ENCODE data around the gene ASF1B. TPM values are rescaled to one million over a fixed set of nuclear protein-coding genes. Genes with fewer than 3 reads are reported as not detected.

ASF1B gene
- total RNA-seq (2021; ENCODE audit: unreplicated experiment): 78.1 TPM
- polyA plus RNA-seq (2012): 82.2 and 87.0 TPM in 2 replicates
- percentile 68 among the genes with signal in this experiment for Bru-seq, nascent RNA
- BruChase-seq, experiment 1, labeled RNA remaining after a 6-hour chase: percentile 83 among the genes with signal in this experiment
- BruChase-seq, experiment 2, labeled RNA remaining after a 2-hour chase: percentile 75 among the genes with signal in this experiment
- long read RNA-seq, transcript ASF1B-201 (4 exons, 2,059 nt): major isoform, 152 of 171 reads
- long read RNA-seq, partial matches to known transcripts: 3 of 171 reads
- long read RNA-seq, other reads (novel, unspliced or antisense): 15 of 171 reads

DNA sequence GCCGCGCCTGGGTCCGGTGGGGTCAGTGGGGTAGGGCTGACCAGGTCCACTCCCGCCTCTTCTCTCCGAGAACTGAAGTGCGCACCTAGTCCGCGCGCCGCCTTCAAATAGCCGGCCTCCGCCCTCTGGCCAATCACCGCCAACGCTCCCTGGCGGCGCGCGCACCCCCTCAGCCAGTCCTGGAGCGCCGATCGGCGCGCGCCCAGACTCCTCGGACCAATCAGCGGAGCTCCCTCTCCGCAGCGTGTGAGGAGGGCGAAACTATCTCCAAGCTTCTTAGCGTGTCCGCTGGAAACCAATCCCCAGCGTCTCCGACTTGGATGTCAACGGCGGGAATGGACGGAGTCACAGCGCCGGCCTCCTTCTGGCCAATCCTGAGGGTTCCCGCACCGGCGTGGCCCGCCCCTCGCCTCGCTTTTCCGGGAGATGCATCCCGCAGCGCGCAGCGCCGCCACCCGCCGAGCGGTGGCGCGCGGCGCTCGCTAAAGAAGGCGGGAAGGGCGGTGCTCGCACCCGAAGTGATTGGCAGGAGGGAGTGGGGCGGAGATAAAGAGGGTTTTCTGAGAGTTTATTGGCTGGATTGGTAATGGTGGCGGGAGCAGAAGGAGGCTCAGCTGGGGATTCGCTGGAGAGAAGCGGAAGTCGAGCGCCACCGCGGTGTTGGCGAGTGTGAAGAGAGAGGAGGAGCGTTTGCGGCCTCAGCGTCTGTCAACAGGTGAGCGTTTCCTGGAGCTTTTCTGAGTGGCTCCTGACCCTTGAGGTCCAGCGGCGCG lies at the start of gene ASF1B:
TSS of gene ASF1B (minus strand) at position 81 of the 773 bp plus-strand sequence. CDS start 133 bp downstream, outside the sequence.
- POLR2A ChIA-PET: interaction anchor here (0.7 to 2.1 kb wide), 24 partner anchors 9 to 382 kb away, joined by 3 to 12 read pairs (median 4); partner anchors contain the start of genes ADGRE5, DNAJB1, GIPC1 and ZSWIM4
- RAD21 ChIA-PET (ENCODE audit: low non-redundant PET in 1 of 2, low total read pairs in 2 of 2, uncharacterized antibody in 2 of 2, unreplicated experiment in 2 of 2): interaction anchor here (0.6 to 1.7 kb wide), 9 partner anchors 13 to 338 kb away, joined by 3 to 13 read pairs (median 5); partner anchors contain the start of gene PTGER1 (in 1 of the 2)
- peak within 1 kb of the TSS; percentile 92 for H3K27ac ChIP-seq (ENCODE audit: low read depth, low read length)
- no peaks in the 10 kb centered on the region for H3K27me3 ChIP-seq (ENCODE audit: insufficient read depth, low read length)
- peaks cover 48% of the 10 kb centered on the region for H3K79me2 ChIP-seq (ENCODE audit: insufficient read depth, low read length)
- no TSS peak for BruUV-seq (replicated peaks)
- peak; percentile 86 for ATAC-seq
- intact Hi-C loops (cut with micrococcal nuclease): loop anchor here (5.0 kb wide), 3 partner anchors 271 to 351 kb away; no protein-coding TSS in a partner anchor
- H4K20me1 ChIP-seq (ENCODE audit: insufficient read depth): no peaks in the 10 kb centered on the region
- H3K9me3 ChIP-seq (ENCODE audit: control insufficient read depth in 1 of 2, insufficient read depth in 1 of 2, low read depth in 1 of 2, low read length in 2 of 2): no peaks in the 10 kb centered on the region
- peak within 1 kb of the TSS; percentile 86 for H3K9ac ChIP-seq (ENCODE audit: low read length)
- H3K4me1 ChIP-seq (ENCODE audit: control insufficient read depth in 1 of 2, insufficient read depth in 2 of 2, low read length in 2 of 2): peaks cover 13 to 32% of the 10 kb centered on the region in 2 experiments
- CTCF ChIA-PET: interaction anchor here (0.6 to 2.7 kb wide), 48 partner anchors 8 to 360 kb away, joined by 3 to 35 read pairs (median 4); partner anchors contain the start of genes ADGRE5, GIPC1 and PRKACA
- peak within 1 kb of the TSS; percentile 84 to 87 for H3K4me3 ChIP-seq (replicated peaks in 1 of 2; ENCODE audit: low read depth in 1 of 2, low read length in 2 of 2)
- peak within 1 kb of the TSS; percentile 94 for H3K4me2 ChIP-seq (ENCODE audit: low read length)
- DNase-seq (ENCODE audit: low read depth, low spot score): peak; percentile 100
- peaks cover 0 to 7% of the 10 kb centered on the region in 2 experiments; a peak in 1 of 4 replicates for H3K36me3 ChIP-seq (ENCODE audit: control insufficient read depth in 1 of 2, insufficient read depth in 2 of 2, low read length in 2 of 2)
- H2AFZ ChIP-seq (ENCODE audit: low read depth, low read length, poor library complexity, severe bottlenecking): no peak within 1 kb of the TSS
- no peaks in the 10 kb centered on the region for H3K9me2 ChIP-seq (ENCODE audit: insufficient read depth)
- TF ChIP-seq RAD21 (IDR thresholded peaks at IDR 0.05; ENCODE audit: low read depth) (peak; percentile 98), FOSL1 (IDR thresholded peaks at IDR 0.05; ENCODE audit: low read depth) (no peak), EZH2 (IDR thresholded peaks at IDR 0.05) (no peak), JUND (IDR thresholded peaks at IDR 0.05) (no peak), SP1 (IDR thresholded peaks at IDR 0.05; ENCODE audit: low read depth) (peak; percentile 97), CEBPB (IDR thresholded peaks at IDR 0.05; ENCODE audit: low read depth) (no peak), EGR1 (IDR thresholded peaks at IDR 0.05; ENCODE audit: low read depth) (no peak), POLR2AphosphoS5 (IDR thresholded peaks at IDR 0.05; ENCODE audit: low read depth, low read length) (peak; percentile 97), YY1 (IDR thresholded peaks at IDR 0.05; ENCODE audit: extremely low read depth, insufficient replicate concordance, low read depth, low read length) (peak; percentile 3), EZH2phosphoT487 (IDR thresholded peaks at IDR 0.05; ENCODE audit: borderline replicate concordance) (no peak), SIN3A (IDR thresholded peaks at IDR 0.05; ENCODE audit: low read depth) (peak; percentile 99), TCF7L2 (IDR thresholded peaks at IDR 0.05; ENCODE audit: borderline replicate concordance, extremely low read depth, insufficient read depth, insufficient read length) (no peak), POLR2A (IDR thresholded peaks at IDR 0.05; ENCODE audit: borderline replicate concordance, extremely low read depth, insufficient read depth, insufficient read length) (peak; percentile 92), SRF (IDR thresholded peaks at IDR 0.05; ENCODE audit: low read depth) (peak; percentile 53; the same call in 1 of the 2 replicates), ZNF274 (IDR thresholded peaks at IDR 0.05; ENCODE audit: low read depth, low read length) (no peak), ELF1 (IDR thresholded peaks at IDR 0.05; ENCODE audit: borderline replicate concordance, low read depth) (peak; percentile 83), ZFX (IDR thresholded peaks at IDR 0.05) (no peak; the same call in 1 of the 2 replicates), CBX3 (IDR thresholded peaks at IDR 0.05; ENCODE audit: low read depth) (no peak; the same call in 1 of the 2 replicates)
- TF ChIP-seq, protein P1, sequence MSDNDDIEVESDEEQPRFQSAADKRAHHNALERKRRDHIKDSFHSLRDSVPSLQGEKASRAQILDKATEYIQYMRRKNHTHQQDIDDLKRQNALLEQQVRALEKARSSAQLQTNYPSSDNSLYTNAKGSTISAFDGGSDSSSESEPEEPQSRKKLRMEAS (IDR thresholded peaks at IDR 0.05): peak; percentile 80
- TF ChIP-seq, protein P2, sequence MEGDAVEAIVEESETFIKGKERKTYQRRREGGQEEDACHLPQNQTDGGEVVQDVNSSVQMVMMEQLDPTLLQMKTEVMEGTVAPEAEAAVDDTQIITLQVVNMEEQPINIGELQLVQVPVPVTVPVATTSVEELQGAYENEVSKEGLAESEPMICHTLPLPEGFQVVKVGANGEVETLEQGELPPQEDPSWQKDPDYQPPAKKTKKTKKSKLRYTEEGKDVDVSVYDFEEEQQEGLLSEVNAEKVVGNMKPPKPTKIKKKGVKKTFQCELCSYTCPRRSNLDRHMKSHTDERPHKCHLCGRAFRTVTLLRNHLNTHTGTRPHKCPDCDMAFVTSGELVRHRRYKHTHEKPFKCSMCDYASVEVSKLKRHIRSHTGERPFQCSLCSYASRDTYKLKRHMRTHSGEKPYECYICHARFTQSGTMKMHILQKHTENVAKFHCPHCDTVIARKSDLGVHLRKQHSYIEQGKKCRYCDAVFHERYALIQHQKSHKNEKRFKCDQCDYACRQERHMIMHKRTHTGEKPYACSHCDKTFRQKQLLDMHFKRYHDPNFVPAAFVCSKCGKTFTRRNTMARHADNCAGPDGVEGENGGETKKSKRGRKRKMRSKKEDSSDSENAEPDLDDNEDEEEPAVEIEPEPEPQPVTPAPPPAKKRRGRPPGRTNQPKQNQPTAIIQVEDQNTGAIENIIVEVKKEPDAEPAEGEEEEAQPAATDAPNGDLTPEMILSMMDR (IDR thresholded peaks at IDR 0.05 in 2 of 3, conservative IDR thresholded peaks at IDR 0.05 in 1 of 3; ENCODE audit: borderline replicate concordance in 1 of 3, insufficient read depth in 1 of 3, low read depth in 2 of 3, low read length in 2 of 3): peak; percentile 51 to 94 (median 70); a peak in 5 of 6 replicates
- TF ChIP-seq, protein P3, sequence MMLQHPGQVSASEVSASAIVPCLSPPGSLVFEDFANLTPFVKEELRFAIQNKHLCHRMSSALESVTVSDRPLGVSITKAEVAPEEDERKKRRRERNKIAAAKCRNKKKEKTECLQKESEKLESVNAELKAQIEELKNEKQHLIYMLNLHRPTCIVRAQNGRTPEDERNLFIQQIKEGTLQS (IDR thresholded peaks at IDR 0.05): no peak
- TF ChIP-seq, protein P4, sequence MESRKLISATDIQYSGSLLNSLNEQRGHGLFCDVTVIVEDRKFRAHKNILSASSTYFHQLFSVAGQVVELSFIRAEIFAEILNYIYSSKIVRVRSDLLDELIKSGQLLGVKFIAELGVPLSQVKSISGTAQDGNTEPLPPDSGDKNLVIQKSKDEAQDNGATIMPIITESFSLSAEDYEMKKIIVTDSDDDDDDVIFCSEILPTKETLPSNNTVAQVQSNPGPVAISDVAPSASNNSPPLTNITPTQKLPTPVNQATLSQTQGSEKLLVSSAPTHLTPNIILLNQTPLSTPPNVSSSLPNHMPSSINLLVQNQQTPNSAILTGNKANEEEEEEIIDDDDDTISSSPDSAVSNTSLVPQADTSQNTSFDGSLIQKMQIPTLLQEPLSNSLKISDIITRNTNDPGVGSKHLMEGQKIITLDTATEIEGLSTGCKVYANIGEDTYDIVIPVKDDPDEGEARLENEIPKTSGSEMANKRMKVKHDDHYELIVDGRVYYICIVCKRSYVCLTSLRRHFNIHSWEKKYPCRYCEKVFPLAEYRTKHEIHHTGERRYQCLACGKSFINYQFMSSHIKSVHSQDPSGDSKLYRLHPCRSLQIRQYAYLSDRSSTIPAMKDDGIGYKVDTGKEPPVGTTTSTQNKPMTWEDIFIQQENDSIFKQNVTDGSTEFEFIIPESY (IDR thresholded peaks at IDR 0.05; ENCODE audit: extremely low read depth, insufficient replicate concordance, low read length): peak; percentile 48

All from HCT116 (cell line).